ENCODE measurements around the gene HSP90AB1. TPM values are rescaled to one million over a fixed set of nuclear protein-coding genes. Genes with fewer than 3 reads are reported as not detected.
A peak's percentile ranks its signal among the peaks of the same experiment; 100 is the strongest.

HSP90AB1 gene
- total RNA-seq, 1 donor: 832 TPM

- TF ChIP-seq CTCF (IDR thresholded peaks at IDR 0.05; ENCODE audit: insufficient read depth, low read length): no peak
- no peak for DNase-seq (ENCODE audit: low read depth)
- H3K4me3 ChIP-seq (ENCODE audit: low read depth, low read length): no peak overlapping the region
These were observed 29.4 kb upstream of the HSP90AB1 start for GRCh38 chr6:44217332-44218143.

GRCh38 chr6:44219053-44219814 is 27.7 kb upstream of the HSP90AB1 start:
- TF ChIP-seq CTCF (IDR thresholded peaks at IDR 0.05; ENCODE audit: insufficient read depth, low read length): no peak
- DNase-seq (ENCODE audit: low read depth): no peak

GRCh38 chr6:44219815-44220784 is 26.8 kb upstream of the HSP90AB1 start:
- no peak for TF ChIP-seq CTCF (IDR thresholded peaks at IDR 0.05; ENCODE audit: insufficient read depth, low read length)
- H3K4me3 ChIP-seq (ENCODE audit: low read depth, low read length): peak overlapping the region; percentile 46
- no peak for DNase-seq (ENCODE audit: low read depth)

More at GRCh38 chr6:44219053-44219814, 27.7 kb upstream of the HSP90AB1 start:
- peak overlapping the region; percentile 46 for H3K4me3 ChIP-seq (ENCODE audit: low read depth, low read length)

- no peak for DNase-seq (ENCODE audit: low read depth)
- H3K4me3 ChIP-seq (ENCODE audit: low read depth, low read length): no peak overlapping the region
- TF ChIP-seq CTCF (IDR thresholded peaks at IDR 0.05; ENCODE audit: insufficient read depth, low read length): no peak
These were observed 26.0 kb upstream of the HSP90AB1 start for GRCh38 chr6:44220913-44221290.

GRCh38 chr6:44221291-44221960 is 25.5 kb upstream of the HSP90AB1 start:
- peak; percentile 91 for TF ChIP-seq CTCF (IDR thresholded peaks at IDR 0.05; ENCODE audit: insufficient read depth, low read length)
- DNase-seq (ENCODE audit: low read depth): peak; percentile 88
- no peak overlapping the region for H3K4me3 ChIP-seq (ENCODE audit: low read depth, low read length)

GRCh38 chr6:44221961-44222335 is 25.0 kb upstream of the HSP90AB1 start:
- TF ChIP-seq CTCF (IDR thresholded peaks at IDR 0.05; ENCODE audit: insufficient read depth, low read length): no peak
- no peak overlapping the region for H3K4me3 ChIP-seq (ENCODE audit: low read depth, low read length)
- no peak for DNase-seq (ENCODE audit: low read depth)
